Endothelial cell of umbilical vein (primary cell): ENCODE results near the gene GNA12. TPM values are rescaled to one million over a fixed set of nuclear protein-coding genes. Genes with fewer than 3 reads are reported as not detected.

ENCODE experiments used
- BruUV-seq: library from RNA; stranded (reverse); fragments of 400-500 nt; replicated peaks from 2 replicates; lab custom pipeline; 2021; lab: Mats Ljungman, UMichigan
- CTCF ChIA-PET: fragments of 300-600, 350-600 bp; sonication (Branson Sonifier 250); formaldehyde crosslinking; loops from one replicate; lab custom pipeline; 2021; ENCODE audit warnings: antibody characterized with exemption, inconsistent platforms; lab: Charles Lee
- POLR2A ChIA-PET: fragments of 300-600, 350-600 bp; sonication (Branson Sonifier 250); formaldehyde crosslinking; loops from one replicate; lab custom pipeline; 2021; ENCODE audit warnings: antibody characterized with exemption, inconsistent platforms; lab: Charles Lee
- DNase-seq: peaks from one replicate; pipeline ENCODE4 v3.0.0-alpha.2; 2011; ENCODE audit warnings: low read depth, low spot score
- FAIRE-seq: peaks from 2 replicates; lab custom pipeline; 2011; peaks lifted over from hg19 to GRCh38; lab: Jason Lieb, UNC
- H2AFZ ChIP-seq: 2 replicates; pipeline ENCODE4 v1.6.0; 2012; ENCODE audit warnings: low read depth, low read length, control low read depth, inconsistent platforms
- H3K27ac ChIP-seq: 2 replicates; pipeline ENCODE4 v1.5.1; 2011; ENCODE audit warnings: low read depth, mild to moderate bottlenecking, control low read depth, low read length, moderate library complexity; ENCODE audit not compliant: insufficient read depth
- H3K27me3 ChIP-seq, 2 experiments: 2 replicates each; pipeline versions ENCODE4 v1.6.0 to v1.6.1; 2011; ENCODE audit warnings: low read length in 2 of 2, mixed read lengths in 1 of 2; ENCODE audit not compliant: control insufficient read depth in 2 of 2, insufficient read depth in 2 of 2
- H3K36me3 ChIP-seq, 2 experiments: 2 replicates in 1 of 2; 3 replicates in 1 of 2; pipeline ENCODE4 v1.5.1; 2011; ENCODE audit warnings: low read length in 2 of 2, mild to moderate bottlenecking in 1 of 2, moderate library complexity in 1 of 2; ENCODE audit not compliant: control insufficient read depth in 2 of 2, insufficient read depth in 2 of 2; ENCODE audit errors: extremely low read depth in 1 of 2
- H3K4me1 ChIP-seq: 3 replicates; pipeline ENCODE4 v1.5.1; 2011; ENCODE audit warnings: mild to moderate bottlenecking, low read length; ENCODE audit not compliant: control insufficient read depth, insufficient read depth; ENCODE audit errors: extremely low read depth
- H3K4me2 ChIP-seq: 2 replicates; pipeline ENCODE4 v1.6.1; 2011; ENCODE audit warnings: low read length, control low read depth, mixed read lengths; ENCODE audit not compliant: insufficient read depth
- H3K4me3 ChIP-seq, 3 experiments: fragments of 200-600 bp in 1 of 3; sonication (generic), shearing (Covaris generic) in 1 of 3; replicated peaks in 1 of 3; 2 replicates each; pipeline ENCODE4 v1.5.1; 2011 to 2016; ENCODE audit warnings: control low read depth in 3 of 3, low read length in 3 of 3, mild to moderate bottlenecking in 2 of 3, inconsistent platforms in 1 of 3, low read depth in 1 of 3, moderate library complexity in 1 of 3; ENCODE audit not compliant: insufficient read depth in 1 of 3
- H3K79me2 ChIP-seq: 2 replicates; pipeline ENCODE4 v1.6.0; 2012; ENCODE audit warnings: low read length, inconsistent platforms; ENCODE audit not compliant: control insufficient read depth, insufficient read depth
- H3K9ac ChIP-seq: replicated peaks from 2 replicates; pipeline ENCODE3; 2011; ENCODE audit warnings: low read length, control low read depth; ENCODE audit not compliant: insufficient read depth; ENCODE audit errors: extremely low read depth
- H3K9me1 ChIP-seq: replicated peaks from 3 replicates; pipeline ENCODE4 v1.6.0; 2011; ENCODE audit warnings: mild to moderate bottlenecking, low read length; ENCODE audit not compliant: control insufficient read depth, insufficient read depth; ENCODE audit errors: extremely low read depth
- H3K9me3 ChIP-seq: replicated peaks from 2 replicates; pipeline ENCODE4 v1.5.1; 2012; ENCODE audit warnings: low read length, inconsistent platforms; ENCODE audit not compliant: control insufficient read depth, insufficient read depth
- H4K20me1 ChIP-seq: replicated peaks from 2 replicates; pipeline ENCODE3; 2011; ENCODE audit warnings: mild to moderate bottlenecking, low read length; ENCODE audit not compliant: control insufficient read depth, insufficient read depth; ENCODE audit errors: extremely low read depth
- EZH2 ChIP-seq: IDR thresholded peaks from 2 replicates; pipeline ENCODE4 v1.6.1; 2012; ENCODE audit warnings: borderline replicate concordance, low read depth, mild to moderate bottlenecking, moderate library complexity, low read length, inconsistent platforms; ENCODE audit not compliant: severe bottlenecking
- FOS ChIP-seq: IDR thresholded peaks from 2 replicates; pipeline ENCODE4 v1.6.1; 2011; ENCODE audit warnings: mild to moderate bottlenecking, low read length, moderate library complexity, borderline replicate concordance; ENCODE audit not compliant: insufficient read depth
- GATA2 ChIP-seq: IDR thresholded peaks from 2 replicates; pipeline ENCODE4 v1.7.0; 2011; ENCODE audit warnings: low read depth, mild to moderate bottlenecking, moderate library complexity, mixed read lengths, low read length; ENCODE audit not compliant: insufficient read length, insufficient read depth
- JUN ChIP-seq: IDR thresholded peaks from 2 replicates; pipeline ENCODE4 v1.6.1; 2011; ENCODE audit warnings: borderline replicate concordance, low read depth; ENCODE audit not compliant: insufficient read length, insufficient read depth
- MYC ChIP-seq: IDR thresholded peaks from one replicate; pipeline ENCODE4 v1.6.1; 2011; ENCODE audit warnings: mild to moderate bottlenecking, low read depth, low read length
- POLR2A ChIP-seq: IDR thresholded peaks from 2 replicates; pipeline ENCODE4 v1.6.1; 2012; ENCODE audit warnings: low read depth, mild to moderate bottlenecking, control low read depth, low read length
- POLR2AphosphoS5 ChIP-seq: IDR thresholded peaks from 2 replicates; pipeline ENCODE4 v1.6.1; 2012; ENCODE audit warnings: low read depth, mild to moderate bottlenecking, control low read depth, low read length, moderate library complexity; ENCODE audit not compliant: insufficient read depth
- dilution Hi-C: fragments of 300-500 bp; cut with MboI; formaldehyde crosslinking; loops from one replicate; pipeline ENCODE4 v1.15.0; 2019; ENCODE audit warnings: low sequenced_read_pairs; ENCODE audit not compliant: extremely low pct_ligation_motif_present
- intact Hi-C: fragments of 100-400 bp; cut with micrococcal nuclease; formaldehyde crosslinking; loops from one replicate; pipeline ENCODE4 v1.10.0; 2022
- polyA plus RNA-seq, 4 experiments: library from polyadenylated mRNA; depleted of rRNA in 3 of 4; stranded (reverse) in 3 of 4; unstranded in 1 of 4; fragments of >200 nt; gene quantifications; 2 replicates each; pipeline versions ENCODE4 v1.2.1 to v1.2.3, GENCODE V29; 2011 to 2012; ENCODE audit warnings: missing spikeins in 1 of 4
- total RNA-seq: library from RNA; stranded (reverse); gene quantifications from 2 replicates; pipeline ENCODE4 v1.2.3, GENCODE V29; 2021
- TF ChIP-seq, protein P1 (sequence below): IDR thresholded peaks from 2 replicates; pipeline ENCODE4 v1.6.1; 2011; ENCODE audit not compliant: insufficient read depth, insufficient read length
- TF ChIP-seq, protein P2 (sequence below), 2 donors: IDR thresholded peaks; 1 replicate in 1 of 2; 2 replicates in 1 of 2; pipeline ENCODE4 v1.5.1; 2011; ENCODE audit warnings: low read length in 2 of 2, mild to moderate bottlenecking in 2 of 2, moderate library complexity in 2 of 2, control low read depth in 1 of 2, inconsistent platforms in 1 of 2, low read depth in 1 of 2; ENCODE audit not compliant: insufficient read depth in 1 of 2; ENCODE audit errors: extremely low read depth in 1 of 2

The GNA12 gene
- total and polyA plus RNA-seq, 2 donors (not counting 3 experiments of a cell fraction or from before 2014, with no cell fraction given) = 63.0 to 75.1 TPM

DNA sequence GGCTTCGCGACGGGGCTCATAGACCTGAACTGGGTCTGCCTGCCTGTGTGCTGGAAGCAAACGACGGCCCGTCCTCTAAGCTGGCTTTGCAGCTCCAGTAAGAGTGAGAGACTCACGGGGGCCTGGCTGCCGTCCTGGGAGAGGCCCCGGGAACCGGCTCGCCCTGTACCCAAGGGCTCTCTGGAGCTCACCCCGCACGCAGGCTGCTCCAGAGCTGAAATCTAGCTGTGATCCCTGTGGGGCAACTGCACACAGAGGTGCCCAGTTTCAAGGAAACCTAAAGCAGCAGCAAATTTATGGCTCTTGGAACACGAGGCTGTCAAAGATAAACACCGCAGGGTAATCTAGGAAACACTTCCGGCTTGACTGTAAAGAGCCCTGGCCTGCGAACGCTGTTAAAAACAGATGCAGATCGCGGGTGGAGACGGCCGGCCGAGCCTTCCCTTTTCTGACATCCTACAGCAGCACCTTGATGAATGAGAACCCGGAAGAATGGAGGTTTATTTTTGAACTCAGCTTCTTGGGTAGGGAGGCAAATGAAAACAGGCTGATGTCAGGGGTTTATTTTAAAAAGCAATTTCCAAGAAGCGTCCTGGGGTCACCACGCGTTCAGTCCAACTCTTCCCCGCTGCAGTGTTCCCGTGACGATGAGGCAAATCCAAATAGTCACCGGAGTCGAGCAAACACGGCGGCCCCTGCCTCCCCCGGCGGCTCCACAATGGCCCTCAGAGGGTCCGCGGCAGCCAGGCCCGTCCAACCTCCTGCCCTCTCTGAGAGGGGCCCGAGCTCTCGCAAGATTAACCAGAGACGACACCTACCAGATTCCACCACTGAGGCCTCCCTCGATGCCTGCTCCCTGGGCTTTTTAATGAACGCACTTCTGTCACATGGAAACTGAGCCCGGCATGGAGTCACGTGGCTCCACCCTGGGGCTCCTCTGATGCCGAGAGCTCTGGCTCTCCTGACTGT, 126.5 kb downstream of the GNA12 start:
- no peak overlapping the region for H3K27ac ChIP-seq
- FAIRE-seq (peak; percentile 86), DNase-seq (peak; percentile 72)
- no peaks in the 10 kb centered on the region for H3K27me3 ChIP-seq
- no peaks in the 10 kb centered on the region for H3K79me2 ChIP-seq
- peaks cover 9% of the 10 kb centered on the region for H3K4me1 ChIP-seq
- intact Hi-C loops (loop anchor here (5.0 kb wide), 1 partner anchor 105 kb away; no protein-coding TSS in a partner anchor), dilution Hi-C loops (no loop called here)
- no peak overlapping the region for H3K9ac ChIP-seq
- TF ChIP-seq GATA2 (peak; percentile 9), POLR2AphosphoS5 (peak; percentile 58), MYC (no peak)
- H3K9me1 ChIP-seq = no peaks in the 10 kb centered on the region
- no peak overlapping the region for H3K4me3 ChIP-seq
- no TSS peak for BruUV-seq
- no peaks in the 10 kb centered on the region for H3K36me3 ChIP-seq
- H3K9me3 ChIP-seq = no peaks in the 10 kb centered on the region
- H3K4me2 ChIP-seq = no peak overlapping the region
- POLR2A ChIA-PET = interaction anchor here (0.6 kb wide), 1 partner anchor 69 kb away, joined by 3 read pairs; no protein-coding TSS in a partner anchor
- no peak overlapping the region for H2AFZ ChIP-seq
- CTCF ChIA-PET = interaction anchor here (0.8 to 3.4 kb wide), 10 partner anchors 8 to 104 kb away, joined by 3 to 26 read pairs (median 4); no protein-coding TSS in a partner anchor
- no peaks in the 10 kb centered on the region for H4K20me1 ChIP-seq

DNA sequence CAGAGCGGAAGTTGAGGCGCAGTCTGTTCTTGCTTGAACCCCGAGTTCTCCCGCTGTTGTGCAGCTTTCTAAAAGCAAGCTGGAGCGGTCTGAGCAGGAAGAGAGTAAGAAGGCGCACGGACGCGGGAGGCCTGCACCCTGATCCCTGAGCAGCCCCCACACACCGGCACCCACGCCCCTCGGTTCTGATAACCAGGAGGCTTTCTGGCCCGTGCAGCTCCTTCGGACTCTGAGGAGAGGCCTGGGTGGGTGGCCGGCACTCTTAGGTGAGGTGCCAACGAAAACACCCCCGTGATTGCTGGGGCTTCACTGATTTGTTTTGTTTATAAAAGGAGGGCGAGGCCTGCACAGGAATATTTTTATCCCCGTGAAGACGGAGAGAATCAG, 127.2 kb downstream of the GNA12 start:
- Histone ChIP-seq H4K20me1 (no peaks in the 10 kb centered on the region), H3K27me3 (no peaks in the 10 kb centered on the region), H2AFZ (no peak overlapping the region), H3K9me1 (no peaks in the 10 kb centered on the region), H3K4me1 (peaks cover 9% of the 10 kb centered on the region), H3K4me3 (no peak overlapping the region), H3K9me3 (no peaks in the 10 kb centered on the region), H3K79me2 (no peaks in the 10 kb centered on the region), H3K36me3 (no peaks in the 10 kb centered on the region), H3K9ac (no peak overlapping the region), H3K4me2 (no peak overlapping the region), H3K27ac (no peak overlapping the region)
- TF ChIP-seq POLR2A (no peak), FOS (no peak), MYC (no peak), POLR2AphosphoS5 (no peak), EZH2 (no peak), JUN (no peak), GATA2 (no peak)
- TF ChIP-seq, protein P1, sequence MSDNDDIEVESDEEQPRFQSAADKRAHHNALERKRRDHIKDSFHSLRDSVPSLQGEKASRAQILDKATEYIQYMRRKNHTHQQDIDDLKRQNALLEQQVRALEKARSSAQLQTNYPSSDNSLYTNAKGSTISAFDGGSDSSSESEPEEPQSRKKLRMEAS = no peak
- TF ChIP-seq, protein P2, sequence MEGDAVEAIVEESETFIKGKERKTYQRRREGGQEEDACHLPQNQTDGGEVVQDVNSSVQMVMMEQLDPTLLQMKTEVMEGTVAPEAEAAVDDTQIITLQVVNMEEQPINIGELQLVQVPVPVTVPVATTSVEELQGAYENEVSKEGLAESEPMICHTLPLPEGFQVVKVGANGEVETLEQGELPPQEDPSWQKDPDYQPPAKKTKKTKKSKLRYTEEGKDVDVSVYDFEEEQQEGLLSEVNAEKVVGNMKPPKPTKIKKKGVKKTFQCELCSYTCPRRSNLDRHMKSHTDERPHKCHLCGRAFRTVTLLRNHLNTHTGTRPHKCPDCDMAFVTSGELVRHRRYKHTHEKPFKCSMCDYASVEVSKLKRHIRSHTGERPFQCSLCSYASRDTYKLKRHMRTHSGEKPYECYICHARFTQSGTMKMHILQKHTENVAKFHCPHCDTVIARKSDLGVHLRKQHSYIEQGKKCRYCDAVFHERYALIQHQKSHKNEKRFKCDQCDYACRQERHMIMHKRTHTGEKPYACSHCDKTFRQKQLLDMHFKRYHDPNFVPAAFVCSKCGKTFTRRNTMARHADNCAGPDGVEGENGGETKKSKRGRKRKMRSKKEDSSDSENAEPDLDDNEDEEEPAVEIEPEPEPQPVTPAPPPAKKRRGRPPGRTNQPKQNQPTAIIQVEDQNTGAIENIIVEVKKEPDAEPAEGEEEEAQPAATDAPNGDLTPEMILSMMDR (IDR thresholded peaks at IDR 0.05; ENCODE audit: extremely low read depth in 1 of 2, insufficient read depth in 1 of 2, low read depth in 1 of 2, low read length in 2 of 2) = no peak
- no peak for FAIRE-seq
- no TSS peak for BruUV-seq
- CTCF ChIA-PET = interaction anchor here (0.8 to 3.4 kb wide), 4 partner anchors 7 to 47 kb away, joined by 3 to 26 read pairs (median 3); no protein-coding TSS in a partner anchor
- no peak for DNase-seq
- POLR2A ChIA-PET = interaction anchor here (0.6 kb wide), 1 partner anchor 70 kb away, joined by 3 read pairs; no protein-coding TSS in a partner anchor
- intact Hi-C loops = loop anchor here (5.0 kb wide), 1 partner anchor 105 kb away; no protein-coding TSS in a partner anchor
- dilution Hi-C loops = no loop called here
